MCF 10A (cell line): Measurements from ENCODE around the gene ACOT7. TPM values are rescaled to one million over a fixed set of nuclear protein-coding genes. Genes with fewer than 3 reads are reported as not detected.
A peak's percentile ranks its signal among the peaks of the same experiment; 100 is the strongest.

ENCODE experiments used
- BruUV-seq: library from RNA; stranded (reverse); fragments of 400-500 nt; replicated peaks from 2 replicates; lab custom pipeline; 2021; lab: Mats Ljungman, UMichigan
- CTCF ChIA-PET: fragments of 300-600 bp; sonication (Branson Sonifier 250); formaldehyde crosslinking; extraction: SDS; loops from one replicate; lab custom pipeline; 2021; ENCODE audit warnings: antibody characterized with exemption, inconsistent platforms; lab: Yijun Ruan, JAX
- POLR2A ChIA-PET: fragments of 300-600, 350-650 bp; sonication (Branson Sonifier 250); formaldehyde crosslinking; extraction: SDS; loops from one replicate; lab custom pipeline; 2020; ENCODE audit warnings: antibody characterized with exemption, inconsistent platforms; lab: Yijun Ruan, JAX
- DNase-seq: peaks from one replicate; pipeline ENCODE4 v3.0.0-alpha.2; 2018; ENCODE audit not compliant: unreplicated experiment
- H3K27ac Mint-ChIP-seq: one replicate; pipeline ENCODE4 v1.8.0; 2022; ENCODE audit warnings: mild to moderate bottlenecking, low read depth, mixed read lengths; ENCODE audit not compliant: unreplicated experiment
- H3K27me3 Mint-ChIP-seq: one replicate; pipeline ENCODE4 v1.8.0; 2022; ENCODE audit warnings: mixed read lengths; ENCODE audit not compliant: insufficient read depth, unreplicated experiment
- H3K36me3 Mint-ChIP-seq: one replicate; pipeline ENCODE4 v1.8.0; 2022; ENCODE audit warnings: mild to moderate bottlenecking, moderate library complexity, mixed read lengths; ENCODE audit not compliant: insufficient read depth, unreplicated experiment
- H3K4me1 Mint-ChIP-seq: one replicate; pipeline ENCODE4 v1.8.0; 2022; ENCODE audit warnings: mixed read lengths; ENCODE audit not compliant: insufficient read depth, unreplicated experiment
- H3K4me3 Mint-ChIP-seq: one replicate; pipeline ENCODE4 v1.8.0; 2022; ENCODE audit warnings: mild to moderate bottlenecking, moderate library complexity, mixed read lengths; ENCODE audit not compliant: unreplicated experiment
- H3K9me3 Mint-ChIP-seq: one replicate; pipeline ENCODE4 v1.8.0; 2022; ENCODE audit warnings: mixed read lengths; ENCODE audit not compliant: unreplicated experiment
- CTCF ChIP-seq: fragments of 200-600 bp; IDR thresholded peaks from one replicate; pipeline ENCODE4 v1.8.0; 2022; ENCODE audit warnings: antibody characterized with exemption, mild to moderate bottlenecking; ENCODE audit not compliant: unreplicated experiment
- intact Hi-C: fragments of 100-400 bp; cut with micrococcal nuclease; formaldehyde crosslinking; loops from 2 replicates; pipeline ENCODE4 v1.14.1; 2022
- total RNA-seq: library from RNA; stranded (reverse); gene quantifications from 2 replicates; pipeline ENCODE4 v1.2.3, GENCODE V29; 2022

ACOT7 gene
- total RNA-seq, 1 experiment from 2014 or later, result 117 TPM

- H3K27ac Mint-ChIP-seq, result peak overlapping the region; percentile 23
- no peaks in the 10 kb centered on the region for H3K9me3 Mint-ChIP-seq
- peaks cover 17% of the 10 kb centered on the region for H3K4me1 Mint-ChIP-seq
- ChIA-PET CTCF (interaction anchor here (0.6 to 1.9 kb wide), 6 partner anchors 10 to 180 kb away, joined by 3 to 11 read pairs (median 3); no protein-coding TSS in a partner anchor), POLR2A (interaction anchor here (0.6 to 2.4 kb wide), 8 partner anchors 10 to 99 kb away, joined by 3 to 10 read pairs (median 3); no protein-coding TSS in a partner anchor)
- BruUV-seq, result no TSS peak
- no peaks in the 10 kb centered on the region for H3K27me3 Mint-ChIP-seq
- no peaks in the 10 kb centered on the region for H3K36me3 Mint-ChIP-seq
- intact Hi-C loops, result no loop called here
- TF ChIP-seq CTCF, result no peak
- H3K4me3 Mint-ChIP-seq, result no peak overlapping the region
- peak; percentile 81 for DNase-seq
Measured at GRCh38 chr1:6427441-6428390, 34.1 kb upstream of the ACOT7 start.

GRCh38 chr1:6426972-6427350, 33.4 kb upstream of the ACOT7 start:
- CTCF ChIA-PET, result interaction anchor here (0.6 to 2.1 kb wide), 9 partner anchors 11 to 84 kb away, joined by 3 to 28 read pairs (median 4); no protein-coding TSS in a partner anchor
- H3K4me1 Mint-ChIP-seq, result peaks cover 19% of the 10 kb centered on the region
- no TSS peak for BruUV-seq
- POLR2A ChIA-PET, result interaction anchor here (0.8 to 2.4 kb wide), 2 partner anchors 12 to 62 kb away, joined by 4 to 10 read pairs; no protein-coding TSS in a partner anchor
- peak overlapping the region; percentile 23 for H3K27ac Mint-ChIP-seq
- H3K9me3 Mint-ChIP-seq, result no peaks in the 10 kb centered on the region
- DNase-seq, result no peak
- intact Hi-C loops, result no loop called here
- no peak overlapping the region for H3K4me3 Mint-ChIP-seq
- H3K27me3 Mint-ChIP-seq, result no peaks in the 10 kb centered on the region
- TF ChIP-seq CTCF, result no peak
- H3K36me3 Mint-ChIP-seq, result no peaks in the 10 kb centered on the region

- no peaks in the 10 kb centered on the region for H3K27me3 Mint-ChIP-seq
Measured at GRCh38 chr1:6426277-6426971, 32.9 kb upstream of the ACOT7 start.

More at GRCh38 chr1:6426277-6426971, 32.9 kb upstream of the ACOT7 start:
- DNase-seq, result no peak
- intact Hi-C loops, result no loop called here
- H3K4me1 Mint-ChIP-seq, result peaks cover 24% of the 10 kb centered on the region
- no peak for TF ChIP-seq CTCF
- POLR2A ChIA-PET, result interaction anchor here (0.8 to 2.4 kb wide), 3 partner anchors 12 to 62 kb away, joined by 3 to 10 read pairs (median 4); no protein-coding TSS in a partner anchor
- H3K9me3 Mint-ChIP-seq, result no peaks in the 10 kb centered on the region
- no peak overlapping the region for H3K27ac Mint-ChIP-seq
- CTCF ChIA-PET, result interaction anchor here (0.6 to 2.1 kb wide), 12 partner anchors 9 to 101 kb away, joined by 3 to 28 read pairs (median 4); no protein-coding TSS in a partner anchor
- no peaks in the 10 kb centered on the region for H3K36me3 Mint-ChIP-seq
- no peak overlapping the region for H3K4me3 Mint-ChIP-seq
- no TSS peak for BruUV-seq
